NCI-H69 (cell line): ENCODE measurements around the gene ZNF19.

ENCODE experiments used
- DNase-seq: peaks from one replicate; lab custom pipeline; 2025; lab: John Stamatoyannopoulos, UW

The ZNF19 gene

DNA sequence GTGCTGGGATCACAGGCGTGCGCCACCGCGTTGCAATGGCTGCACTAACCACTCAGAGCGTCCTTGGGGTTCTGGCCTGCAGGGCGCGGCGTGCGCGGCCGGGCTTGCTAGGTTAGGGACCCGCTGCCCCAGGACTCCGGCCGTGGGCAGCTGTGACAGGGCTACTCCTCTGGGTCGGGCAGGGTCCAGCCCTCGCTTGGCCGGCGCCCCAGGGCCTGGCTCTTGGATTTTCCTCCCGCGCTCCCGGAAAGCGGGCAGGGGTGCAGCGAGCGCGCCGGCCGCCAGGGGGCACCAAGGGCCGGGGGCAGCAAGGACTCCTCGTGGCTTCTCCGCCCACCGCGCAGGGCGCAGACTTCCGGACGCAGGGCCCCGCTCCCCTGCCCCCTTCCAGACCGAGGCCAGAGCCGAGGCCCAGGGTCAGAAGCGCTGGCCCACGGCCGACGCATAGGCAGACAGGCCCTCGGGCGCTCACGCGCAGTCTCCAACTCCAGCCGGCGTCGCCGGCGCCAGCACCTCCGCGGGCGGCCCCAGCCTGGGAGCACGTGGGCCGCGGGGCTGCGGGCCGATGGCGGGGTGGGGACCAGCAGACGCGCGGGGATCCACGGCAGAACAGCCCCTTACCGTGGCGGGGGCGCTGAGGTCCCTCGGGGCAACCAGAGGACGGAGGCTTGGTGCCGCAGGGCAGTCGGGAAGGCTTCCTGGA is 47.6 kb downstream of the ZNF19 start:
- DNase-seq, result no peak

DNA sequence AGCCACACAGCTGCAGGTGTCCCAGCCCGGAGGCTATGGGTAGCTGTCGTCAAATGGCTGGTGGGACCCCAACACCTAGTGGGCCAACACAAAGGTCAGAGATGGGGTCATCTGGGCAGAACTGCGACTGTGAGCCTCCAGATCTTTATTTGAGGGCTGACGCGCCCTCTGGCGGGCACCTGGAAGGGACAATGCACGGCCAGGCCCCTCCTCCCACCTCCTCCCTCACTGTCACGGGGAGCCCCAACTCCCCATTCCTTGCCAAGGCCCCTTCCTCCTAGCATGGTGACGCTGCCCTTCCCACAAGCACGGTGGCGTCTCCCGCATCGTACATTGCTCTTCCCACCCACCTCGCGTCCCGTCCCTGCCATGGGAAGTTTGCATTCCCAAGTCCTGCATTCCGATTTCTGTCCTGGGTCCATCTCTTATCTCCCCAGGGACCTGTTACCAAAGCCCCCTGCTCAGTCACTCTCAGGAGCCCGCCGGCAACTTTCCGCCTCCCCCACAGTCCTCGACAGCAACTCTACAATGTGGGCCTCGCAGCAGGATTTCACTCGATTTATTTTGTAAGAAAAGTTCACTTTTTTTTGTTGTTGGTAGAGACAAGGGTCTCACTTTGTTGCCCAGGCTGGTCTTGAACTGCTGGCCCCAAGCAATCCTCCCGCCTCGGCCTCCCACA is 48.3 kb downstream of the ZNF19 start:
- DNase-seq, result no peak

DNA sequence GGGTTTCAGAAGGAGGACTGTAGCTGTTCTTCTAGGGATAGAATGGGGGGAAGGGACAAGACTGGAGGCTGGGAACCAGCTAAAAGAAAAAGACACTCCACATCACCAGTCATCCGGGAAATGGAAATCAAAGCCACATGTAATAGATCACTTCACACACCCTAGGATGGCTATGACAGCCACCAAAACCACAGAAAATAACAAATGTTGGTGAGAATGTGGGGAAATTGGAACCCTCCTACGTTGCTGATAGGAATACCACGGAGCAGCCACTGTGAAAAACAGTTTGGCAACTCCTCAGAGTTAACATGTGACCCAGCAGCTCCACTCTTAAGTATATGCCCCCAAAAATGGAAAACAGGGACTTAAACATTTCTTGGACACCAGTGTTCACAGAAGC is 49.6 kb downstream of the ZNF19 start:
- no peak for DNase-seq

DNA sequence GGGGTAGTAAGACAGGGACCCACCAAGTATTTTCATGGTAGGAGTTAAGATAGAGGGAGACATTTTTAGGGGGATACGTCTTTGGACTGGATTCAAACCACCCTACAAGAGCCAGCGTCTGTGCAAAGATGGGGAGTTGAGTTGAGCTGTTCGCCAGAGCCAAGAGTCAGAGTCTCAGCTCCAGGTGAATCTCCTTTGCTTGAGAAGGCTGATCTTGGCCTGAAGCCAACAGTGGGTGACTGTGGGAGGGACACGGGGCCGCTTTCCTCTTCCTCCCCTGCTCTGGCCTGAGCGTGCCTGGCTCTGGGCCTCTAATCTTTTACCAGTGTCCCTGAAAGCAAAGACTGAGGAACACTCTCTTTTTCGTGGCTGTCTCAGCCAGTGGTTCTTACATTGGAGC is 52.7 kb downstream of the ZNF19 start:
- DNase-seq, result no peak

DNA sequence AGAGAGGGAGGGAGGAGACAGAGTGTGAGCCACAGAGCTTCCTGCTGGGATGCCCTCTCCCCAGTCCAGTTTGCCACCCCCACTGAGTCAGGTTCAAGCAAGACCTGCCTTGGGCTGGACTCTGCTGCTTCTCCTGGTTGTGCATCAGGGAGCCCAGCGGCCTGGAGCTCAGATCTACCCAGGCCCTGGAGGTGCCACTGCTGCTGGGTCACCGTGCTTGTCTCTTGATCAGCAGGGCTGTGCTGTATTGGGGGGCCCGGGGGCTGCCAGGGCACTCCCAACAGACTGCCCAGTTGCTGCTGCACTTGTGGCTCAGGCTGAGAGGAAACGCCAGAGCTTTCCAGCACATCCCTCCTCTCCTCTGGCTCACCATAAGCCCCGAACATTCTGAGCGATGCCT is 56.2 kb downstream of the ZNF19 start:
- DNase-seq, result no peak

DNA sequence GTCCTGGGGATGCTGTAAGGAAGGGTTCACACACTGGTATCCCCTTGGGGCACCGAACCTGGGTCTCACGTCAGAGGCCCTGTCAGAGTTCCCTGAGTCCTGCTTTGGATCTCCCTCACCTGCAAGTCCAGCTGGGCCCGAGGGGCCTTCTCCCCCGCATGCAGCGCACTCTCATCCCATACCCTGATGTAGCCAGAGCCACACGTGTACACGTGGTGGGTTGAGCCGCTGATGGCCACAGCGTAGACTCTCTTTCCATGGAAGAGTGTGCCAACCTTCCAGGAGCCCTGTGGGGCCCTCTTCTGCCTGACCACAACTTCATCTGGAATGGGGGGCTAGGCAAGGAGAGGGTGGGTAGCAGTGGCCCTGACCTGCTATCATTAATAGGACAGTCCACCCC is 57.1 kb downstream of the ZNF19 start:
- DNase-seq, result no peak

DNA sequence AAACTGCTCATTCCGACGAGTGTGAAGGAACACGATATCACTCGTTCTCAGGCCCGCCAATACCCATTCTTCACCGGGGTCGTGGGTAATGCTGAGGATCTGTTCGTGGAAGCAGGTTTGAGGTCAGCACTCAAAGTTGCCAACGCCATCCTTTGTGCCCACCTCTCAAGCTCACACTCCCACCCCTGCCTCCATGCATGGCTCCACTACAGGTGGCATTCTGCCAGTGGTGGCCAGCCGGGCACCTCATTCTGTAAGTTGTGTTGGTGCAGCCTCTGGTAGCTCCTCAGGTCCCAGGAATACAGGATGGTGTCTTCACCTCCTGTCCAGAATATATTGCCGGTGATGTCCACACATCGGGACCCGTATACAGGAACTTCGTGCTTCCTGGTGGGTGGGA is 57.9 kb downstream of the ZNF19 start:
- no peak for DNase-seq

DNA sequence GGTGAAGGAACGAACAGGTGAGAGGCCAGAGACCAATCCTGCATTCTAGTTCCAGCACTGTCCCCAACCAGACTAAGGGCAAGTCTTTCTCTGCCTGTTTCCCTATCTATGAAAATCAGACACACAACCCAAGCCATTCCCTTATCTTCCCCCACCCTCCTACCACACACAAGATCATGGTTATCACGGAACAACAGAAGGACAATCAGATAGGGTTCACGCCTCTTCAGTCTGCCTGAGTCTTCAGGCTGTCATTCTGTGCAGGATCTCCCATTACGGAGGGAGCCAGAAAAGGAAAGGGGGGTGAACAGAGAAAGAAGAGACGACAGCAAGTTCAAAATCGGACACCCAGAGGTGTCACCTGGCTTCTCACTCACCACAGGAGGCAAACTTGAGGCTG is 58.4 kb downstream of the ZNF19 start:
- DNase-seq, result no peak

DNA sequence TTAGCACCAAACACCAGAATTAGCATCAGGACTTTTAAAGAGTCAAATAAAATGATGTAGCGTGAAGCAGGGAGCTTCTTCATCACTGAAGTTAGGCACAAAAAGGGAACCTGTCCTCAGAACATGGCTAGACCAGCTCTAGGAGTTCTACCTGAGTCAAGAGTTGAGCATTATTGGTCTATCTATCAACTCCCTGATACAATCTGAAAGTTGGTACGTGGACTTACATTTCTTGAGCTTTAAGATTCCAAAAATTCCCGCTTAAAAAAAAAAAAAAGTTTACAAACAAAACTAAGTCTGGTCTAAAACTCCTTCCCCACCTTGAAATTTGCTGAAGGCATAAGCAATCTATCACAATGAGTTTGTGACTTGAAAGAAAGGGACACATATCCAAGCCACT is 59.5 kb downstream of the ZNF19 start:
- DNase-seq, result no peak

DNA sequence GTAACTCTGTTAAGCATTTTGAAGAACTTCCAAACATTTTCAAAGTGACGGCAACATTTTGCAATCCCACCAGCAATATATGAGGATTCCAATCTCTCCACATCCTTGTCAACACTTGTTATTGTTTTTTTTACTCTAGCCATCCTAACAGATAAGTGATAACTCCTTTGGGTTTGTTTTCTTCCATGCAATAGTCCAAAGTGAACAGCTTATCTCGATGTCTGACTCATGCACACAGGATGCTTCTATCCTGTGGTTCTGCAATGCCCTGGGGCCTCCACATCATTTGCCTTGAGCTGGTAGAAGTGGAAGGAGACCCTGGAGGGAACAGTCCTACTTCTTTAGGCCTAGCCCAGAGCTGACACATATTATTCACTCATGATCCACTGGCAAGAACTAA is 60.2 kb downstream of the ZNF19 start:
- no peak for DNase-seq

DNA sequence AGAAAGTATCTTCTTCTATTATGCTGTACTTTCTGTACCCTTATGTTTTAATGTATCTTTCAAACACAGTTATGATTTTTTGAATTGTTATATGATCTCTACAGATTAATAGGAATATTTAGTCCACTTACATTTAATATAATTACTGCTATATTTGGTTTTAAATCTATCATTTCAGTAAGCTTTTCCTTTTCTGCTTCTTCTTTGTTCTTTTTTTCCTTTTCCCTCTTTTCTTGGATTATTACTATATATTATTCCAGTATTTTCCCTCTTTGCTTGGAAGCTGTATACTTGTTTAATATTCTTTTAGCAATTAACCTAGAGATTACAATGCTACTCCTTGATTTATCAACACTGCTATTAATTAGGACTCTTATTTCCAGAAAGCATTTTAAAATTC is 60.7 kb downstream of the ZNF19 start:
- DNase-seq, result no peak

DNA sequence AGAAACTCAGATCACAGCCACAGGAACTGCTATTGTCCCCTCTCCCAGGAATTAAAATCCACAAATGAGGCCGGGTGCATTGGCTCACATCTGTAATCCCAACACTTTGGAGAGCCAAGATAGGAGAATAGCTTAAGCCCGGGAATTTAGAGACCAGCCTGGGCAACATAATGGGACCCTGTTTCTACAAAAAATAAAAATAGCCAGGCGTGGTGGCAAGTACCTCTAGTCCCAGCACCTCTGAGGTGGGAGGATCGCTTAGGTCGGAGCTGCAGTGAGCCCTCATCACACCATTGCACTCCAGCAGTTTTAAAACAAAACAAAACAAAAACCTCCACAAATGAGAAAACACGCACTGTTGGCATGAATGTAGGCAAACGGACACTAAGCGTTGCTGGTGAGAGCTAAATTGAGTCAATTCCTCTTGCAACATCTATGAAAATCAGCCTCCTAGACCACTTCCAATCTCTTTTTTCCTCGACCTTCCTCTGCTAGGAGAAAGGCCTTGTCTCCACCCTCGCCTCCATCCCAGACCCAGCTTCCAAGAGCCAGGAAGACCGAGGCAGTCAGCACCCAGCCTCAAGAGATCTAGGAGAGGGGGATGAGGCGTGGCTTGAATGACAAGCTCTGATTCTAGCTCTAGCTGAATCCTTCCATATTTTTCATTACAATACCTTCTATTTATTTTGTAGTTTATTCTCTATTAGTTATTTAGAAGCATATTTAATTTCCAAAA is 62.1 kb downstream of the ZNF19 start:
- DNase-seq, result no peak

DNA sequence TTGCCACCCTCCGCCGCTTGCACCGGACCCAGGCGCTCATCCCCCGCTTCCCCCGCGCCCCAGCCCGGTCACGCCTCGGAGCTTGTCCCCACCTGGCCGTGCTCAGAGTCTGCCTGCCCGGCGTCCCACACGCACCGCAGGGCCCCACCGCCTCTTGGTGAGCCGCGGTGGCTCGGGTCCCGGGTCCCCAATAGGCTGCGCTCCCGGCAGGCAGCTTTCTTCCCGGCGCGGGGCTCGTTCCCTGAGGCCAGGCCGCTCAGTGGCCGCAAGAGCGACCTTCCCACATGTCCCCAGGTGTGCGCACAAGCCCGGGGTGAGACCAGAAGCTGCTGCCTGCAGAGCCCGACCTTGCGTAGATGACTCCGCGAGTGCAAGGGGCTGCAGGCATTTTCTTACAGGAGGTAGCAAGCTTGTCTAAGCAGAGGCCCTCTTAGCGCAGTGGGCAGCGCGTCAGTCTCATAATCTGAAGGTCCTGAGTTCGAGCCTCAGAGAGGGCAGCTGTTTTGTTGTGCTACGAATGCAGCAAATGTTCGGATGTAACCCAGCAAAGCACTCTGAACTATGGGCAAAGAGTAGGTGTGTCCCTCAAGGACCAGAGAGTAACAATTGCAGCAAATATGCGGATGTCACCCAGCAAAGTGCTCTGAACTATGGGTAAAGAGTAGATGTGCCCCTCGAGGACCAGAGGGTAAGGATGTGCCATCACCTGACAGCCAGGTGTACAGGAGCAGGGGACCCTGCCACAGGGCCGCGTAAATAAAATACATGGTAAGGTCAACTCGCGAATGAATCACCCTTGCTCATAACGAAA is 62.9 kb downstream of the ZNF19 start:
- DNase-seq, result peak; percentile 97

DNA sequence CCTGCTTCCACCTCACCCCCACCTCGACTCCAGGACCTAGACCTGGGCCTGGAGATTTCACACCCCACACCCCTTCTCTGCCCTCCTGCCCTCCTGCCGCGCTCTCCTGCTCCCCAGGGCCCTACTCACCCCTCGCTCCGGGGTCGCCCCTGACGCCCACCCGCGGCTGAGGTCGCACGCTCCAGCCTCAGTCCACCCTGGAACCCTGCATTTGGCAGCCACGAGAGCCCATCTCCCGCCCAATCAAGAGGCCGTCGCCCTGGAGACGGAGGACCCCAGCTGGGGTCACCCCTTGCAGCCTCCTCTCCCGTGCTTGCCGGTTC is 63.4 kb downstream of the ZNF19 start:
- no peak for DNase-seq

DNA sequence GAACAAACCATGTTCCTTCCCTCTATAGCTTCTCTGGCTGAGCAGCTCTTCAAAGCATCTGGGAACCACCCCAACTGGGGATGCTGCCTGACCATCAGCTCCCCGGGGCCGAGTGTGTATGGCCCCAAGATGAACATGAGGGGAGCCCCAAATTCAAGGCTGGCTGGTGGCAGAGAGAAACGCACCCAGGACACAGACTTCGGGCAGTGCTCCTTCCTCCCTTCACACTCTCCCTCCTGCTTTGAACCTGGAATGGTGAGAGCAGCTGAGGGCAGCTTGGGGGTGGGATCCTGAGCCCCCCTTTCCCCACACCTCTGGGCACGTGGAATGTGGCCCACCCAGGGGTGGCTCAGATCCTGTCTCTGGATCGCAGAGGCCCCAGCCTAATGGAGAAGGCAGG is 64.5 kb downstream of the ZNF19 start:
- DNase-seq, result no peak

DNA sequence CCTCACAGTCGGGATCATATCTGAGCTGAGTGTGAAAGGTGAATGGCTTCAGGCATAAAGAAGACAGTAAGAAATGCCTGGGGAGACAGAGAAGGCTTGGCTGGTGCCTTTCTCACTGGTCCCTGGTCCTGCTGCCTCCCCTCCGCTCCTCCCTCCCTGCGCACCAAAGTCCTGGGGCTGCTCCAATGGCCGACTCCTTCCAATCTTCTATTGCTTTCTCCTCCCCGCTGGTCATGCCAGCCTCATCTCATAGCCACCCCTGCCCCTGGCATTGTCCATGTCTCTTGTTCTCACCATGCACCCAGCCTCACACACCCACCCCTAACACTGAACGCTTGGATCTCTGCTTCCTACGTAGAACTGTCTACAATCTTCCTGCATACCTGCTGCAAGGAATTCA is 65.3 kb downstream of the ZNF19 start:
- DNase-seq, result no peak
